Measurements from ENCODE around the gene DRD2.

The DRD2 gene

DNA sequence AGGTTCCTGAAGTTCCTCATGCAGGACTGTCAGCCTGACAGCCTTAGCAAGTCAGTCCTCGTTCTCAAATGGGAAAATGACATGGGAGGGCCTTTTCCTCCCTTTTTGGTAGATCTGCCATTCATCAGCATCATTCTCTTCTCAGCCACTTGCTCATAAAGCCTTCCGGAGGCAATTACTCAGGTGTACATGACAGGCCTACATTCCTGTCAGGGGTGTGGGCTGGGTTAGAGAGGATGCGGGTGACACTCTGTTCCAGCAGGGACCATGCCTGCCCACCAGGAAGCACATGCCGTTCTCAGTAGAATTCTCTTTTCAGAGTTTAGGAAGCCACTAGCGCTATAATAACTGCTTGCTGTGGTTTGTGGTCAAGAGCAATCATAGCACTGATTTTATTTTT is 111.8 kb downstream of the DRD2 start:
- DNase-seq = no peak

All from NCI-H2107 (cell line).